Measurements from ENCODE around the gene ASPG.

ASPG gene

DNA sequence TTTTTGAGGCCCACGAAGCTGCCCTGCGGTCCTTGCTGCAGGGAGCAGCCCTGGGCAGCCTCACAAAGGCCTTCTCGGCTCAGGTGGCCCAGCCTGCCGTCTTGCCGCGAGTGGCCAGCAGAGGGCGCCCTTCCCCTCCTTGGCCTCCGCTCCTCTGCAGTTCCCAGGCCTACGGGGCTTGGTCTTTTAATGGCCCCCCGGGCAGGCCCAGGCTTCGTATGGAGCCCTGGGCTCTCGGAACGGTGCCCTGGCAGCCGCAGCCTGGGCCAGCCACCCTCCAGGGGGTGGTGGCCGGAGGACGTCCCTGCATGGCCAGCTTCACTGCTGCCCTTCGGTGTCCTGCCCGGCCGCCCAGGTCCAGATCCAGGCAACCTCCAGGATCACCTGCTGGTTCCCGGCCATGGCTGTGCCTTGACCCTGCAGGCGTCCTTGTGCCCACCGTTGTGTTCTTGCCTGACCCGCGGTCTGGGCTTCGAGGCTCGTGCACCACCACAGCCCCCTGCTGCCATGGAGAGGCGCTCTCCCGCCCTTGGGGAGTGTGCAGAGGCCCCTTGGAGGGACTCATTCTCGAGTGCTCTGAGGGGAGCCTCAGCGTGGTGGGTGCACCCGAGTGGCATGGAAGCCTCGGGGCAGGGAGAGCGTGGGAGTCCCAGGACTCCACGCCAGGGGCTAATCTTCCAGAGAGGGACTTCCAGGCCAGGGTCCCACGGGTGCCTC is 9.4 kb downstream of the ASPG start:
- Histone ChIP-seq H3K27ac (ENCODE audit: low read depth, low read length) (no peak overlapping the region), H2AFZ (ENCODE audit: low read depth, low read length, severe bottlenecking) (no peak overlapping the region), H3K4me2 (ENCODE audit: low read depth, low read length, poor library complexity, severe bottlenecking) (no peak overlapping the region), H3K9ac (ENCODE audit: low read length) (no peak overlapping the region), H4K20me1 (ENCODE audit: low read depth, low read length) (no peaks in the 10 kb centered on the region), H3K9me2 (replicated peaks; ENCODE audit: insufficient read depth, low read length) (no peaks in the 10 kb centered on the region), H3K36me3 (ENCODE audit: low read length) (no peaks in the 10 kb centered on the region), H3K27me3 (ENCODE audit: low read length) (no peaks in the 10 kb centered on the region), H3K4me3 (ENCODE audit: insufficient read depth, low read length, poor library complexity, severe bottlenecking) (no peak overlapping the region), H3F3A (ENCODE audit: insufficient read depth) (no peaks in the 10 kb centered on the region), H3K79me2 (ENCODE audit: insufficient read depth, low read length) (no peaks in the 10 kb centered on the region), H3K9me3 (ENCODE audit: insufficient read depth, low read length) (no peaks in the 10 kb centered on the region)
- TF ChIP-seq, protein P1, sequence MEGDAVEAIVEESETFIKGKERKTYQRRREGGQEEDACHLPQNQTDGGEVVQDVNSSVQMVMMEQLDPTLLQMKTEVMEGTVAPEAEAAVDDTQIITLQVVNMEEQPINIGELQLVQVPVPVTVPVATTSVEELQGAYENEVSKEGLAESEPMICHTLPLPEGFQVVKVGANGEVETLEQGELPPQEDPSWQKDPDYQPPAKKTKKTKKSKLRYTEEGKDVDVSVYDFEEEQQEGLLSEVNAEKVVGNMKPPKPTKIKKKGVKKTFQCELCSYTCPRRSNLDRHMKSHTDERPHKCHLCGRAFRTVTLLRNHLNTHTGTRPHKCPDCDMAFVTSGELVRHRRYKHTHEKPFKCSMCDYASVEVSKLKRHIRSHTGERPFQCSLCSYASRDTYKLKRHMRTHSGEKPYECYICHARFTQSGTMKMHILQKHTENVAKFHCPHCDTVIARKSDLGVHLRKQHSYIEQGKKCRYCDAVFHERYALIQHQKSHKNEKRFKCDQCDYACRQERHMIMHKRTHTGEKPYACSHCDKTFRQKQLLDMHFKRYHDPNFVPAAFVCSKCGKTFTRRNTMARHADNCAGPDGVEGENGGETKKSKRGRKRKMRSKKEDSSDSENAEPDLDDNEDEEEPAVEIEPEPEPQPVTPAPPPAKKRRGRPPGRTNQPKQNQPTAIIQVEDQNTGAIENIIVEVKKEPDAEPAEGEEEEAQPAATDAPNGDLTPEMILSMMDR (IDR thresholded peaks at IDR 0.05; ENCODE audit: insufficient read depth, low read length, poor library complexity, severe bottlenecking), result peak; percentile 80
- no peak for TF ChIP-seq EZH2phosphoT487 (conservative IDR thresholded peaks at IDR 0.05; ENCODE audit: low read length)

DNA sequence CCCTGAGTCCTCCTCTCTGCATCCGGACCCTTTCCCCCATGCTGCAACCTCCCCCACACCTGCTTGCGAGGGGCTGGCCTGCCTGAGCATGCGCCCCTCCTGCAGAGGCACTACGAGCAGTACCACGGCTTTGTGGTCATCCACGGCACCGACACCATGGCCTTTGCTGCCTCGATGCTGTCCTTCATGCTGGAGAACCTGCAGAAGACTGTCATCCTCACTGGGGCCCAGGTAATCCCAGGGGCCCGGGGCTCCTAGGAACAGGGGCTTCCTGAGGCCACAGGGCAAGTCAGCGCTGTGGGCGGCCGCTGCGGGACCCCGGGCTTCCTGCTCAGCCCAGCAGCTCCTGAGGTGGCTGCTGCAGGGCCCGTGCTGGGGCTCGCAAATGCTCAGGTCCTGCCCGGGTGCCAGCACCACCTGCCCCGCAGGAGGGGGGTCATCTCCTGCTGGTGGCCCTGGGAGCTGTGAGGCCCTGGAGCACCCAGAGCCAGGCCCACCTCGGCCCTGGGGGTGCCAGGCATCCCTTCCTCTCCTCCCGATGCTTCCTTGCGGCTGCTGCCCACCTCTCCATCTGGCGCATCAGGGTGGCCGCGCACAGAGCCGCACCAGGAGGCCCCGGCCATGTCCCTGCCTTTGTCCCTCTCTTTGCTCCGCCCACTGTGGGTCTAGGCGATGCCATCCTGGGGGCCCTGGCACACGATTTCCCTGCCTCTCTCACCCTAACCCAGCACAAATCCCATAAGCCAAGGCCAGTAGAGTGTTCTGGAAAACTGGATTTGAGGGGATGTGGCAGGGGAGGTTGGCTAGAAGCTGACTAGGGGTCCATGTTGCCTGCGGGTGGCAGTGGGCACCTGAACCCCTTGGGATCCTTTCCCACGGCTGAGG is 10.2 kb downstream of the ASPG start:
- TF ChIP-seq, protein P1 (IDR thresholded peaks at IDR 0.05; ENCODE audit: insufficient read depth, low read length, poor library complexity, severe bottlenecking), result no peak
- no peak for TF ChIP-seq EZH2phosphoT487 (conservative IDR thresholded peaks at IDR 0.05; ENCODE audit: low read length)
- H3K27me3 ChIP-seq (ENCODE audit: low read length), result no peaks in the 10 kb centered on the region
- H3K9ac ChIP-seq (ENCODE audit: low read length), result no peak overlapping the region
- H4K20me1 ChIP-seq (ENCODE audit: low read depth, low read length), result no peaks in the 10 kb centered on the region
- H3K9me3 ChIP-seq (ENCODE audit: insufficient read depth, low read length), result no peaks in the 10 kb centered on the region
- no peak overlapping the region for H3K4me3 ChIP-seq (ENCODE audit: insufficient read depth, low read length, poor library complexity, severe bottlenecking)
- H2AFZ ChIP-seq (ENCODE audit: low read depth, low read length, severe bottlenecking), result no peak overlapping the region
- H3F3A ChIP-seq (ENCODE audit: insufficient read depth), result no peaks in the 10 kb centered on the region
- H3K9me2 ChIP-seq (replicated peaks; ENCODE audit: insufficient read depth, low read length), result no peaks in the 10 kb centered on the region
- no peaks in the 10 kb centered on the region for H3K36me3 ChIP-seq (ENCODE audit: low read length)
- no peak overlapping the region for H3K4me2 ChIP-seq (ENCODE audit: low read depth, low read length, poor library complexity, severe bottlenecking)
- no peak overlapping the region for H3K27ac ChIP-seq (ENCODE audit: low read depth, low read length)
- no peaks in the 10 kb centered on the region for H3K79me2 ChIP-seq (ENCODE audit: insufficient read depth, low read length)

DNA sequence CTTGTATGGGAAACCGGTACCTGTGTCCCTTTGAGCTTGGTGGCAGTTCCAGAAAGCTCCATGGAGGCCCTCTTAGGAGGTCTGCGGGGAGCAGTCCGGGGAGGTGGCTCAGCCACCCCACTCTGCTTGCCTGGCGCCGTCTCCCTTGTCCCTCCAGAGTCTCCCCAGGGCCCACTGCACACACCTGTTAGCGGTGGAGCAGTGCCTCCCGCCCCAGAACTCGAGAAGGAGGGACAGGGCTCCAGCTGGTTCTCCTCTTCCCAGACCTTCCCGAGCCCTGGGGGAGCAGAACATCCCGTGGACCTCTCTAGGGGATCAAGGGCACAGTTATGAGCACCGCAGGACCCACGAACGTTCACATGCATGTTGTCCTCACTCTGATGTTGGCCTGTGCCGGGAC is 10.8 kb downstream of the ASPG start:
- Histone ChIP-seq H3K27me3 (ENCODE audit: low read length) (no peaks in the 10 kb centered on the region), H3K36me3 (ENCODE audit: low read length) (no peaks in the 10 kb centered on the region), H3K4me2 (ENCODE audit: low read depth, low read length, poor library complexity, severe bottlenecking) (no peak overlapping the region), H3F3A (ENCODE audit: insufficient read depth) (no peaks in the 10 kb centered on the region), H4K20me1 (ENCODE audit: low read depth, low read length) (no peaks in the 10 kb centered on the region), H3K4me3 (ENCODE audit: insufficient read depth, low read length, poor library complexity, severe bottlenecking) (no peak overlapping the region), H2AFZ (ENCODE audit: low read depth, low read length, severe bottlenecking) (no peak overlapping the region), H3K9me3 (ENCODE audit: insufficient read depth, low read length) (no peaks in the 10 kb centered on the region), H3K79me2 (ENCODE audit: insufficient read depth, low read length) (no peaks in the 10 kb centered on the region), H3K9me2 (replicated peaks; ENCODE audit: insufficient read depth, low read length) (no peaks in the 10 kb centered on the region), H3K27ac (ENCODE audit: low read depth, low read length) (no peak overlapping the region), H3K9ac (ENCODE audit: low read length) (no peak overlapping the region)
- TF ChIP-seq, protein P1 (IDR thresholded peaks at IDR 0.05; ENCODE audit: insufficient read depth, low read length, poor library complexity, severe bottlenecking), result no peak
- no peak for TF ChIP-seq EZH2phosphoT487 (conservative IDR thresholded peaks at IDR 0.05; ENCODE audit: low read length)
